Left lung (tissue), 10 donors: ENCODE measurements around the gene GNPTG. TPM values are rescaled to one million over a fixed set of nuclear protein-coding genes. Genes with fewer than 3 reads are reported as not detected.
"Not testable (repeated sequence)": the region's sequence is repeated elsewhere in the genome, so short reads cannot be mapped to it uniquely, and the experiment has no call there.

Experiments used
- ATAC-seq: fragments of 200-7000 bp; cut with Tn5 transposase; one replicate; pipeline ENCODE4 v1.9.1; 2020; ENCODE audit warnings: moderate library complexity
- DNase-seq, 4 donors: peaks; one replicate each; pipeline ENCODE4 v3.0.0-alpha.2; 2013 to 2020
- H3K27ac ChIP-seq, 2 donors: fragments of 200-600 bp; sonication (generic) in 1 of 2; one replicate each; pipeline versions ENCODE4 v1.5.0 to v1.8.0; 2020 to 2021
- H3K27me3 ChIP-seq, 2 donors: fragments of 200-600 bp; sonication (generic) in 1 of 2; one replicate each; pipeline versions ENCODE4 v1.5.0 to v1.8.0; 2020 to 2021
- H3K36me3 ChIP-seq, 2 donors: fragments of 200-600 bp; sonication (generic) in 1 of 2; one replicate each; pipeline versions ENCODE4 v1.5.0 to v1.8.0; 2020 to 2021
- H3K4me1 ChIP-seq, 2 donors: fragments of 200-600 bp; one replicate each; pipeline ENCODE4 v1.8.0; 2021
- H3K4me3 ChIP-seq, 2 donors: fragments of 200-600 bp; sonication (generic) in 1 of 2; one replicate each; pipeline versions ENCODE4 v1.5.0 to v1.8.0; 2020 to 2021; ENCODE audit warnings: mild to moderate bottlenecking in 1 of 2
- H3K9me3 ChIP-seq, 2 donors: fragments of 200-600 bp; sonication (generic) in 1 of 2; one replicate each; pipeline versions ENCODE4 v1.5.0 to v1.8.0; 2020 to 2021
- intact Hi-C, 2 donors: fragments of 100-400 bp; cut with DNase I; formaldehyde crosslinking; loops; one replicate each; pipeline versions ENCODE4 v1.11.2 to v1.14.2; 2022
- polyA plus RNA-seq, 6 donors: library from polyadenylated mRNA; unstranded; fragments of 120-200 nt; gene quantifications; one replicate each; pipeline ENCODE4 v1.2.1, GENCODE V29; 2013; ENCODE audit not compliant: insufficient read length in 6 of 6
- total RNA-seq, 2 donors: library from RNA; stranded (reverse); fragmentation: NEBNext Ultra II Directional; extraction: Animal tissue kit (Norgen Biotek cat#: 25700); gene quantifications; one replicate each; pipeline ENCODE4 v1.2.1, GENCODE V29; 2021
- TF ChIP-seq, protein P1 (sequence below), 2 donors: fragments of 200-600 bp; sonication (generic) in 1 of 2; IDR thresholded peaks; one replicate each; pipeline versions ENCODE4 v1.5.0 to v1.8.0; 2021; ENCODE audit warnings: antibody characterized with exemption in 2 of 2
- donor health status: DM: no; HTN: yes; CAD: no.
- donor health status: DM: no; HTN: no; CAD: no.

Gene GNPTG
- total and polyA plus RNA-seq, 8 donors, result 32.0 to 97.4 (median 49.4) TPM

DNA sequence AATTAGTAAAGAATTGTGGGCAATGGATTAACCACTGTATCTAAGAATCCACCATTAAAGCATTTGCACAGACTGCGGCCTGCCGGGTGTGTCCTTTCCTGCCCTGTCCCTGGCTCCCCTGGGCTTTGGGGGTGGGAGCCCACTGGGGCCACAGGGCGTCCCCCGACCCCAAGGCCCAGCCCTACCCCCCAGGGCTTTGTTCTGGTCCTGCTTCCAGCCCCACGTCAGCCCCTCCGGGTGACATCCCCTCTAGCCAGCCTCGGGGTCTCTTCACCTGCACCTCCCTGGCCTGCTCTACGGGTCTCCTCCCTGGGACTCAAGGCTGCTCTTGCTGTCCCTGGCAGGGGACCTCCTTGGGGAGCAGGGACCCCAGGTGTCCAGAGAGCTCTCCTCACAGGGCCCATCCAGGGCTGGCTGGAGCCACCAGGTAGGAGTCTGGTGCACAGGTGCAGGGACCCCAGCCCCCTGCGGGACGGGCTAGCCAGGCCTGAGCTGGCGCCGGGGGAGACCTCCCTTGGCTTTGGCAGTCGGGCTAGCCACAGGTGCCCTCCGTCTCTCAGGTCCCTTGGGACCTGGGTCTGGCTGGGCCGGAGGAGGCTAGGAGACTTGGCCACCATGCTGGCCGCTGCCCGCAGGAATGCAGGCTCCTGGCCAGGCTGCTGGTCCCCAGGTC lies 24.6 kb upstream of the GNPTG start:
- peaks cover 0 to 11% of the 10 kb centered on the region in 2 donors for H3K4me1 ChIP-seq
- DNase-seq (no peak), ATAC-seq (no peak)
- H3K9me3 ChIP-seq, result peaks cover 0 to 9% of the 10 kb centered on the region in 2 donors
- no peak overlapping the region for H3K27ac ChIP-seq
- TF ChIP-seq, protein P1, sequence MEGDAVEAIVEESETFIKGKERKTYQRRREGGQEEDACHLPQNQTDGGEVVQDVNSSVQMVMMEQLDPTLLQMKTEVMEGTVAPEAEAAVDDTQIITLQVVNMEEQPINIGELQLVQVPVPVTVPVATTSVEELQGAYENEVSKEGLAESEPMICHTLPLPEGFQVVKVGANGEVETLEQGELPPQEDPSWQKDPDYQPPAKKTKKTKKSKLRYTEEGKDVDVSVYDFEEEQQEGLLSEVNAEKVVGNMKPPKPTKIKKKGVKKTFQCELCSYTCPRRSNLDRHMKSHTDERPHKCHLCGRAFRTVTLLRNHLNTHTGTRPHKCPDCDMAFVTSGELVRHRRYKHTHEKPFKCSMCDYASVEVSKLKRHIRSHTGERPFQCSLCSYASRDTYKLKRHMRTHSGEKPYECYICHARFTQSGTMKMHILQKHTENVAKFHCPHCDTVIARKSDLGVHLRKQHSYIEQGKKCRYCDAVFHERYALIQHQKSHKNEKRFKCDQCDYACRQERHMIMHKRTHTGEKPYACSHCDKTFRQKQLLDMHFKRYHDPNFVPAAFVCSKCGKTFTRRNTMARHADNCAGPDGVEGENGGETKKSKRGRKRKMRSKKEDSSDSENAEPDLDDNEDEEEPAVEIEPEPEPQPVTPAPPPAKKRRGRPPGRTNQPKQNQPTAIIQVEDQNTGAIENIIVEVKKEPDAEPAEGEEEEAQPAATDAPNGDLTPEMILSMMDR (IDR thresholded peaks at IDR 0.05), result no peak
- H3K27me3 ChIP-seq, result peaks cover 3 to 17% of the 10 kb centered on the region in 2 donors
- intact Hi-C loops, result no loop called here
- H3K36me3 ChIP-seq, result peaks cover 0 to 55% of the 10 kb centered on the region in 2 donors
- H3K4me3 ChIP-seq, result no peak overlapping the region

DNA sequence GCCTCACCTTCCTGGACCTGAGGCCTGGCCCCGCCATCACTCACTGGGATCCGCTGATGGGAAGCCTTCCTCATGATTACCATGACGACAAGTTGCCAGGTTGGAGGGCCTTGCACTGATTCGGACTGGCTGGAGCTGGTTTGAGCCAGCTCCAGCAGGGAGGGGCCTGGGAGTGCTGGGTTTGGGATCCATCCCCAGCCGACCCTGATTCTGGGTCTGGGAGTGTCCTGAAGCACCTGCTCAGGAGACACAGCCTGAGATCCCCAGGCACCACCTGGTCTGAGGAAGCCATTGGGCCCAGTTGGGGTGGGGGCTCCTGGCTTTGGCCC lies 24.1 kb upstream of the GNPTG start:
- Histone ChIP-seq H3K27me3 (peaks cover 8 to 22% of the 10 kb centered on the region in 2 donors), H3K36me3 (peaks cover 0 to 50% of the 10 kb centered on the region in 2 donors), H3K4me1 (peaks cover 0 to 16% of the 10 kb centered on the region in 2 donors), H3K4me3 (no peak overlapping the region), H3K27ac (no peak overlapping the region), H3K9me3 (peaks cover 0 to 9% of the 10 kb centered on the region in 2 donors)
- intact Hi-C loops, result no loop called here
- TF ChIP-seq, protein P1 (IDR thresholded peaks at IDR 0.05), result no peak
- ATAC-seq (no peak), DNase-seq (no peak)

DNA sequence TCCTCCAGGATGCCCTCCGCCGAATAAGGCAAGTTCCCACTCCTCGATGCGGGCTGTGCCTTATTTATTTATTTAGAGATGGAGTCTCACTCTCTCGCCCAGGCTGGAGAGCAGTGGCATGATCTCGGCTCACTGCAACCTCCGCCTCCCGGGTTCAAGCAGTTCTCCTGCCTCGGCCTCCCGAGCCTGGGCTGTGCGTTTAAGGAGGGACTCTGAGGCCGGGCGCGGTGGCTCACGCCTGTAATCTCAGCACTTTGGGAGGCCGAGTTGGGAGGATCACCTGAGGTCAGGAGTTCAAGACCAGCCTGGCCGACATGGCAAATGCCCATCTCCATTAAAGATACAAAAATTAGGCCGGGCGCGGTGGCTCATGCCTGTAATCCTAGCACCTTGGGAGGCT lies 23.6 kb upstream of the GNPTG start:
- H3K27ac ChIP-seq, ATAC-seq, intact Hi-C loops, H3K4me3 ChIP-seq, H3K9me3 ChIP-seq, DNase-seq: not testable (repeated sequence)
- Histone ChIP-seq H3K36me3 (peaks cover 0 to 44% of the 10 kb centered on the region in 2 donors), H3K27me3 (peaks cover 13 to 28% of the 10 kb centered on the region in 2 donors), H3K4me1 (peaks cover 0 to 22% of the 10 kb centered on the region in 2 donors)

DNA sequence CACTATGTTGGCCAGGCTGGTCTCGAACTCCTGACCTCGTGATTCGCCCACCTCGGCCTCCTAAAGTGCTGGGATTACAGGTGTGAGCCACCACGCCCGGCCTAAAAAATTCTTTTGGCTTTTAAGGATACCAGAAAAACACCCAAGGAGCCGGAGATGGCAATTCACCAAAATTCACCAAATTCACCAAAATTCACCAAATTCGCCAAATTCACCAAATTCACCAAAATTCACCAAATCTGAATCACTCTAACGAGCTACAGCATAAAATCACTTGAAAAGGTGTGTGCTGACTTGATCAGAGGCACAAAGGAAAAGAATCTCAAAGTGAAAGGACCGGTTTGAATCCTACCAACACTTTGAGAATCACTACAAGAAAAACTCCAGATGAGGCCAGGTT lies 22.8 kb upstream of the GNPTG start:
- ATAC-seq, H3K4me3 ChIP-seq, intact Hi-C loops, H3K9me3 ChIP-seq, DNase-seq, H3K27ac ChIP-seq: not testable (repeated sequence)
- H3K4me1 ChIP-seq, result peaks cover 3 to 30% of the 10 kb centered on the region in 2 donors
- peaks cover 22 to 36% of the 10 kb centered on the region in 2 donors for H3K27me3 ChIP-seq
- H3K36me3 ChIP-seq, result peaks cover 0 to 36% of the 10 kb centered on the region in 2 donors

DNA sequence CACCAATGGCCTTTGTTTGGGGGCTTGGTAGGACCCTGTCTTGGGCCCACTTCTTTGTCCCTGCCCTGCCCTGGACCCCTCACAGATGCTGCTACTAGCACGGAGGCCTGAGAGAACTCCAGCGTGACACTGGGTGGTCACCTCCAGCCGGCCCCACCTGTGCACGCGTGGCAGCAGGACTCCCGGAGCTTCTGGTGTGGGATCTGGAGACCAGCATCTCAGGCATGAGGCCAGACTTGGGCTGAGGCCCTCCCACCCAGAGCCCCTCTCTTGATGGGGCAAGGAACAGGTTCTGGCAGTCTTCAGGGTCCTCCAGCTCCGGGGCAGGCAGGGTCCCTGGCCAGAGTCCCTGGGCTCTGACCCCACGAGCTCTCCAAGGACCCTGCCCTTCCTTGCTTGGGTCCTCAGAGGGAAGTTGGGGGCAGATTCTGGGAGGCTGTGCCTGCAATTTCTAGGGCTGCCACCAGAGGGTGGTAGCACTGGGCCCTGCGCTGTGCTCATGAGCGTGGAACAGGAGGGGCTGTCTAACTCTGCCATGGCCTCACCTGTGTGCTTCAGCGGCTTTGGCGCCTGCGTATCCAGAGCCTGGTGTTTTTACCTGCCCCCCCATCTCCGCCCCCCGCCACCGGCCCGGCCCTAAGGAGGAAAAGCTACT lies 21.3 kb upstream of the GNPTG start:
- H3K27ac ChIP-seq, result no peak overlapping the region
- H3K9me3 ChIP-seq, result peaks cover 0 to 9% of the 10 kb centered on the region in 2 donors
- DNase-seq, result no peak
- no peak overlapping the region for H3K4me3 ChIP-seq
- TF ChIP-seq, protein P1 (IDR thresholded peaks at IDR 0.05), result peak; percentile 9 to 61
- H3K36me3 ChIP-seq, result peaks cover 0 to 22% of the 10 kb centered on the region in 2 donors
- peaks cover 5 to 37% of the 10 kb centered on the region in 2 donors for H3K4me1 ChIP-seq
- intact Hi-C loops, result no loop called here
- H3K27me3 ChIP-seq, result peaks cover 34 to 50% of the 10 kb centered on the region in 2 donors
- ATAC-seq, result no peak

DNA sequence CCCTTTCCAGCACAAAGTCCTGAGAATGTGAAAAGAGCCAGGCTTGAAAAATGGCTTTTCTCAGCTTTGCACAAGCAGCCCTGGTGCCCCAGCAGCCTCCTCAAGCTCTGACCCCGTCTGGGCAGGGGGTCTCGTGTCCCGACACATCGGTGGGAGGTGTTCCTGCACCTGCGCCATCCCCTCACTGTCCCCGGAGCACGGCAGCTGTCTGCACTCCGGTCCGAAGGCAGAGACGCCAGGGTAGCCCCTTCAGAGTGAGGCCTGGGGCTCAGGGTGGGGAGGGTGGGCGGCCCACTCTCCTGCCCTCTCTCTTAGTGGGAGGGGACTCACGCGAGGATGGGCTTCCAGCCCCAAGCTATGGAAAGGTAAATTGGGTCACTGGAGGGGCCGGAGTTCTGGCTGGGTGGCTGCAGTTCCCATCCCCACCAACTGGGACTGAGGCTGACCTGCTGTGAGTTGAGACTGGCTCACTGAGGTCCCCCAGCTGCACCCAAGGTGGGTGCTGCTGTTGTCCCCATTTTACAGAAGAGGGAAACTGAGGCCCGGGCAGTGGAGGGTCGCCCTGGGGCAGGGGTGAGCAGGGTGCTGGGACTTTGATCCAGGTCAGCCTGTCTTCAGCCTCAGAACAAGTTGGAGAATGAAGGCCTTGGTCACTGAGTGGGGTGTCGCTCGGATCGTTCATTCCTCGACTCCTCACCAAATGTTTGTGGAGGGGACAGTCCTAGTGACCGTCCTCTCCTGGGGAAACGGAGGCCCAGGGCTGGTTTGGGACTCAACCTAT lies 20.6 kb upstream of the GNPTG start:
- Histone ChIP-seq H3K27me3 (peaks cover 34 to 58% of the 10 kb centered on the region in 2 donors), H3K27ac (peak overlapping the region in 1 of 2 donors; percentile 53), H3K4me3 (peak overlapping the region in 1 of 2 donors; percentile 36), H3K36me3 (peaks cover 0 to 14% of the 10 kb centered on the region in 2 donors), H3K9me3 (peaks cover 0 to 9% of the 10 kb centered on the region in 2 donors), H3K4me1 (peaks cover 5 to 37% of the 10 kb centered on the region in 2 donors)
- no peak for DNase-seq
- TF ChIP-seq, protein P1 (IDR thresholded peaks at IDR 0.05), result no peak
- no peak for ATAC-seq
- intact Hi-C loops, result no loop called here
